B cell (primary cell): Measurements from ENCODE around the gene CSNK1E. TPM values are rescaled to one million over a fixed set of nuclear protein-coding genes. Genes with fewer than 3 reads are reported as not detected.
"Not testable (repeated sequence)": the region's sequence is repeated elsewhere in the genome, so short reads cannot be mapped to it uniquely, and the experiment has no call there.

Source experiments
- ATAC-seq: fragments of 200-7000 bp; cut with Tn5 transposase; one replicate; pipeline ENCODE4 v1.10.0; 2021; ENCODE audit warnings: low read depth, mild to moderate bottlenecking, moderate number of reproducible peaks, moderate library complexity
- CTCF ChIA-PET: fragments of 350-600 bp; sonication (Branson Sonifier 250); formaldehyde crosslinking; loops from one replicate; lab custom pipeline; 2021; ENCODE audit warnings: antibody characterized with exemption, inconsistent platforms; lab: Charles Lee
- POLR2A ChIA-PET: fragments of 350-600 bp; sonication (Branson Sonifier 250); formaldehyde crosslinking; loops from one replicate; lab custom pipeline; 2021; ENCODE audit warnings: antibody characterized with exemption; lab: Charles Lee
- DNase-seq: peaks from one replicate; pipeline ENCODE4 v3.0.0; 2013
- H2AFZ ChIP-seq: 2 replicates; pipeline ENCODE4 v1.6.1; 2012; ENCODE audit warnings: mild to moderate bottlenecking, low read depth, low read length; ENCODE audit not compliant: insufficient read depth, poor library complexity, severe bottlenecking
- H3K27ac ChIP-seq, 2 donors: 1 replicate in 1 of 2; 2 replicates in 1 of 2; pipeline ENCODE4 v1.5.1; 2012 to 2013; ENCODE audit warnings: low read length in 2 of 2, mild to moderate bottlenecking in 2 of 2, moderate library complexity in 1 of 2
- H3K27me3 ChIP-seq, 4 experiments: fragments of 200-600 bp in 1 of 4; sonication (generic) in 1 of 4; replicated peaks in 1 of 4; 1 replicate in 2 of 4; 2 replicates in 2 of 4; pipeline versions ENCODE4 v1.6.1 to v1.7.0; 2013 to 2016; ENCODE audit warnings: low read length in 3 of 4, mild to moderate bottlenecking in 2 of 4, mixed read lengths in 1 of 4, moderate library complexity in 1 of 4; ENCODE audit not compliant: insufficient read depth in 4 of 4, control insufficient read depth in 3 of 4; ENCODE audit errors: control extremely low read depth in 1 of 4
- H3K36me3 ChIP-seq, 2 experiments: replicated peaks in 1 of 2; 1 replicate in 1 of 2; 2 replicates in 1 of 2; pipeline versions ENCODE4 v1.6.1 to v1.7.1; 2013; ENCODE audit warnings: low read length in 1 of 2; ENCODE audit not compliant: insufficient read depth in 2 of 2, control insufficient read depth in 1 of 2; ENCODE audit errors: control extremely low read depth in 1 of 2, extremely low read depth in 1 of 2
- H3K4me1 ChIP-seq, 2 donors: fragments of 200-600 bp in 1 of 2; sonication (generic) in 1 of 2; 1 replicate in 1 of 2; 2 replicates in 1 of 2; pipeline versions ENCODE4 v1.5.1 to v1.6.1; 2013 to 2017; ENCODE audit warnings: low read length in 2 of 2; ENCODE audit not compliant: control insufficient read depth in 2 of 2, insufficient read depth in 2 of 2
- H3K4me2 ChIP-seq: replicated peaks from 2 replicates; pipeline ENCODE3; 2012; ENCODE audit warnings: mild to moderate bottlenecking, low read depth, low read length; ENCODE audit not compliant: poor library complexity, severe bottlenecking
- H3K4me3 ChIP-seq, 5 experiments: fragments of 200-600 bp in 1 of 5; sonication (generic) in 1 of 5; 1 replicate in 3 of 5; 2 replicates in 2 of 5; pipeline versions ENCODE4 v1.5.1 to v1.7.0; 2011 to 2016; ENCODE audit warnings: low read length in 4 of 5, mild to moderate bottlenecking in 4 of 5, low read depth in 2 of 5, control low read depth in 1 of 5, moderate library complexity in 1 of 5; ENCODE audit not compliant: insufficient read depth in 1 of 5; ENCODE audit errors: control extremely low read depth in 1 of 5, extremely low read depth in 1 of 5
- H3K79me2 ChIP-seq: fragments of 200-600 bp; sonication (generic); one replicate; pipeline ENCODE4 v1.6.0; 2016; ENCODE audit warnings: low read length; ENCODE audit not compliant: control insufficient read depth, insufficient read depth
- H3K9ac ChIP-seq: fragments of 200-600 bp; sonication (generic); 2 replicates; pipeline ENCODE4 v1.6.1; 2017; ENCODE audit warnings: mild to moderate bottlenecking, low read length, moderate library complexity
- H3K9me3 ChIP-seq, 3 donors: one replicate each; pipeline versions ENCODE4 v1.6.1 to v1.7.1; 2013; ENCODE audit warnings: low read length in 2 of 3; ENCODE audit not compliant: control insufficient read depth in 2 of 3, insufficient read depth in 1 of 3; ENCODE audit errors: control extremely low read depth in 1 of 3
- H4K20me1 ChIP-seq: 2 replicates; pipeline ENCODE4 v1.6.0; 2012; ENCODE audit warnings: mild to moderate bottlenecking, low read length; ENCODE audit not compliant: insufficient read depth, control insufficient read depth, poor library complexity, severe bottlenecking
- H3K27ac Mint-ChIP-seq: one replicate; pipeline ENCODE4 v1.8.0; 2021; ENCODE audit warnings: mixed read lengths
- H3K27me3 Mint-ChIP-seq: one replicate; pipeline ENCODE4 v1.8.0; 2021; ENCODE audit warnings: mixed read lengths
- H3K4me1 Mint-ChIP-seq: one replicate; pipeline ENCODE4 v1.8.0; 2021; ENCODE audit warnings: mixed read lengths
- H3K4me3 Mint-ChIP-seq: one replicate; pipeline ENCODE4 v1.8.0; 2021; ENCODE audit warnings: mixed read lengths
- H3K9me3 Mint-ChIP-seq: one replicate; pipeline ENCODE4 v1.8.0; 2022; ENCODE audit warnings: mixed read lengths; ENCODE audit not compliant: insufficient read depth
- WGBS: methylation state at CpG from one replicate; pipeline ENCODE4 v1.1.5; 2013; ENCODE audit warnings: missing lambda C conversion rate; ENCODE audit not compliant: insufficient coverage; 5-methylcytosine and 5-hydroxymethylcytosine counted together
- intact Hi-C: fragments of 100-400 bp; cut with micrococcal nuclease; formaldehyde crosslinking; loops from one replicate; pipeline ENCODE4 v1.10.0; 2022
- polyA plus RNA-seq: library from polyadenylated mRNA; depleted of rRNA; stranded (reverse); fragments of >200 nt; gene quantifications from 2 replicates; pipeline ENCODE4 v1.2.3, GENCODE V29; 2012
- total RNA-seq, 2 donors: library from RNA; stranded (reverse); fragments of 120-200 nt in 1 of 2; gene quantifications; 1 replicate in 1 of 2; 2 replicates in 1 of 2; pipeline versions ENCODE4 v1.2.3 to v1.2.4, GENCODE V29; 2013 to 2022

CSNK1E gene
- total and polyA plus RNA-seq, 2 donors (not counting 1 experiment from before 2014, with no cell fraction given): 113 to 133 TPM

DNA sequence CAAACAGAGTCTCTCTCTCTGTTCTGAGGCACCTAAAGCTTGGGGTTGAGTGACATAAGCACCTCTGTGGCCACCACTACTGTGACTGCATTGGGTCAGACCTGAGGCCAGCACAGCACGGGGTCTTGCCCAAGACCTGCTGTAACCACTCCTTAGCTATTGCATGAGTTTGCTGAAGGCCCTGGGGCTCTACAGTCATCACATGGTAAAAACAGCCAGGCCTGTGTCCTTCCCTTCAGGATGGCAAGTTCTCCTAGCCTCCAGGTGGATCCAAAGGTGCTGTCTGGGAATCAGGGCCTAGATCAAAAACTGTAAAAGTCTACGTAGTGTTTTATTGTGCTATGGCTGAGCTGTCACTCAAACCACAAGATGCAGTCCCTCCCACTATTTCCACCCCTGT, 43.3 kb upstream of the CSNK1E start:
- H3K27ac ChIP-seq, H3K79me2 ChIP-seq, DNase-seq, H3K27me3 Mint-ChIP-seq, H3K27ac Mint-ChIP-seq, H3K4me2 ChIP-seq, H3K36me3 ChIP-seq, H3K4me3 ChIP-seq, H3K9me3 ChIP-seq, H3K9ac ChIP-seq, ATAC-seq, H3K9me3 Mint-ChIP-seq, CTCF ChIA-PET, H3K4me1 ChIP-seq, H4K20me1 ChIP-seq, H3K27me3 ChIP-seq, POLR2A ChIA-PET, H2AFZ ChIP-seq, intact Hi-C loops, H3K4me3 Mint-ChIP-seq: not testable (repeated sequence)
- H3K4me1 Mint-ChIP-seq: peaks cover 11% of the 10 kb centered on the region
- WGBS: 100% methylated on average over 1 of the region's 2 CpGs

DNA sequence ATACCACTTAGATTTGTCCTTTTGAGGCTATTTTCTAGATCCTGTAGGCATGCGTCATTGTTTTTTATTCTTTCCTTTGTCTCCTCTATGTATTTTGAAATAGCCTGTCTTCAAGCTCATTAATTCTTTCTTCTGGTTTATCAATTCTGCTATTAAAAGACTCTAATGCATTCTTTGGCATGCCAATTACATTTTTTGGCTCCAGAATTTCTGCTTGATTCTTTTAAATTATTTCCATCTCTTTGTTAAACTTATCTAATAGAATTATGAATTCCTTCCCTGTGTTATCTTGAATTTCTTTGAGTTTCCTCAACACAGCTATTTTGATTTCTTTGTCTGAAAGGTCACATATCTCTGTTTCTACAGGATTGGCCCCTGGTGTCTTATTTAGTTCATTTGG, 42.6 kb upstream of the CSNK1E start:
- H3K9ac ChIP-seq, H3K27me3 Mint-ChIP-seq, ATAC-seq, POLR2A ChIA-PET, H4K20me1 ChIP-seq, H3K79me2 ChIP-seq, H3K4me1 ChIP-seq, H3K9me3 ChIP-seq, H3K27ac ChIP-seq, CTCF ChIA-PET, H2AFZ ChIP-seq, H3K4me3 Mint-ChIP-seq, H3K4me3 ChIP-seq, H3K9me3 Mint-ChIP-seq, H3K27me3 ChIP-seq, H3K4me2 ChIP-seq, intact Hi-C loops, DNase-seq, H3K36me3 ChIP-seq: not testable (repeated sequence)
- WGBS: no CpG with 5 or more reads among the region's 1 CpG
- Mint-ChIP-seq H3K27ac (peak overlapping the region; percentile 5), H3K4me1 (peaks cover 11% of the 10 kb centered on the region)

DNA sequence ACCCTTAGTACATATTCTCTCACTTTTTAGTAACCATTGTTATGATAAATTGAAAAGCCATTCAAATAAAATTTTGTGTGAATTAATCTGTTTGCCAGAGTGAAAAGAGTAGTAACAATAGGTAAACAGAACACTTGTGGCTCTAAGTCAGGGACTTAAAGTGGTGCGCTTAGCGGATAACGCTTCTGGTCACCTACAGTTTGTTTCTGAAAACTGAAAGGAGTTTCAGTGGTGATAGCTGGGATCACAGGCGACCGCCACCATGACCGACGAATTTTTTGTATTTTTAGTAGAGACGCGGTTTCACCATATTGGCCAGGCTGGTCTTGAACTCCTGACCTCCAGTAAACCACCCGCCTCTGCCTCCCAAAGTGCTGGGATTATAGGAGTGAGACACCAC, 40.7 kb upstream of the CSNK1E start:
- H3K79me2 ChIP-seq, H3K27ac Mint-ChIP-seq, ATAC-seq, H3K4me1 ChIP-seq, H3K9ac ChIP-seq, H3K4me1 Mint-ChIP-seq, POLR2A ChIA-PET, CTCF ChIA-PET, H3K4me2 ChIP-seq, H2AFZ ChIP-seq, H3K27me3 ChIP-seq, H4K20me1 ChIP-seq, H3K36me3 ChIP-seq, H3K9me3 Mint-ChIP-seq, intact Hi-C loops, DNase-seq, H3K4me3 ChIP-seq, H3K27ac ChIP-seq, H3K9me3 ChIP-seq, H3K4me3 Mint-ChIP-seq, H3K27me3 Mint-ChIP-seq: not testable (repeated sequence)
- 100% methylated on average over 5 of the region's 10 CpGs for WGBS
